ENCODE data around the gene MINPP1. TPM values are rescaled to one million over a fixed set of nuclear protein-coding genes. Genes with fewer than 3 reads are reported as not detected.
A peak's percentile ranks its signal among the peaks of the same experiment; 100 is the strongest.
"Not testable (repeated sequence)": the region's sequence is repeated elsewhere in the genome, so short reads cannot be mapped to it uniquely, and the experiment has no call there.

MINPP1 gene, protein sequence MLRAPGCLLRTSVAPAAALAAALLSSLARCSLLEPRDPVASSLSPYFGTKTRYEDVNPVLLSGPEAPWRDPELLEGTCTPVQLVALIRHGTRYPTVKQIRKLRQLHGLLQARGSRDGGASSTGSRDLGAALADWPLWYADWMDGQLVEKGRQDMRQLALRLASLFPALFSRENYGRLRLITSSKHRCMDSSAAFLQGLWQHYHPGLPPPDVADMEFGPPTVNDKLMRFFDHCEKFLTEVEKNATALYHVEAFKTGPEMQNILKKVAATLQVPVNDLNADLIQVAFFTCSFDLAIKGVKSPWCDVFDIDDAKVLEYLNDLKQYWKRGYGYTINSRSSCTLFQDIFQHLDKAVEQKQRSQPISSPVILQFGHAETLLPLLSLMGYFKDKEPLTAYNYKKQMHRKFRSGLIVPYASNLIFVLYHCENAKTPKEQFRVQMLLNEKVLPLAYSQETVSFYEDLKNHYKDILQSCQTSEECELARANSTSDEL
- total RNA-seq (2022) (12.3 and 14.9 TPM in 2 replicates), Bru-seq, nascent RNA (percentile 66 among the genes with signal in this experiment), BruChase-seq, experiment 1, labeled RNA remaining after a 6-hour chase (percentile 67 among the genes with signal in this experiment), BruChase-seq, experiment 2, labeled RNA remaining after a 2-hour chase (percentile 65 among the genes with signal in this experiment)
- long read RNA-seq, transcript MINPP1-202 (5 exons, 2,415 nt): major isoform, 36 of 39 reads
- long read RNA-seq, partial matches to known transcripts: 1 of 39 reads
- long read RNA-seq, other reads (novel, unspliced or antisense): 2 of 39 reads

DNA sequence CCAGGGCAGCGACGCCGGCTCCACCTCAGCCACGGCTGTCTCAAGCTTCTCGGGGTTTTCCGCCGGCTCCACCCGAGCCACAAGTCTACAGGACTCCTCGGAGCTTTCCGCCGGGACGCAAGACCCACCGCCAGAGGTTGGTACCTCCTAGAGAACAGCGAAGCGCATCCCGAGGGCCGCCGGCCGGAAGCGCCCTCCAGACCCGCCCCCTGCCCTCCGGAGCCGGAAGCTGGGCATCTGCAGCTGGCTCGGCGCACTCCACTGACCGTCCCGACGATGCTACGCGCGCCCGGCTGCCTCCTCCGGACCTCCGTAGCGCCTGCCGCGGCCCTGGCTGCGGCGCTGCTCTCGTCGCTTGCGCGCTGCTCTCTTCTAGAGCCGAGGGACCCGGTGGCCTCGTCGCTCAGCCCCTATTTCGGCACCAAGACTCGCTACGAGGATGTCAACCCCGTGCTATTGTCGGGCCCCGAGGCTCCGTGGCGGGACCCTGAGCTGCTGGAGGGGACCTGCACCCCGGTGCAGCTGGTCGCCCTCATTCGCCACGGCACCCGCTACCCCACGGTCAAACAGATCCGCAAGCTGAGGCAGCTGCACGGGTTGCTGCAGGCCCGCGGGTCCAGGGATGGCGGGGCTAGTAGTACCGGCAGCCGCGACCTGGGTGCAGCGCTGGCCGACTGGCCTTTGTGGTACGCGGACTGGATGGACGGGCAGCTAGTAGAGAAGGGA, at the start of gene MINPP1:
Gene MINPP1, plus strand, starts transcription at position 254 of the 726 bp plus-strand sequence. Its CDS starts 23 bp downstream, at position 277.
- Mint-ChIP-seq H3K27ac (ENCODE audit: low read depth, unreplicated experiment) (peak within 1 kb of the TSS; percentile 41), H3K4me3 (ENCODE audit: unreplicated experiment) (peak within 1 kb of the TSS; percentile 89), H3K4me1 (ENCODE audit: insufficient read depth, unreplicated experiment) (peaks cover 19% of the 10 kb centered on the region), H3K27me3 (ENCODE audit: insufficient read depth, unreplicated experiment) (no peaks in the 10 kb centered on the region), H3K9me3 (ENCODE audit: unreplicated experiment) (no peaks in the 10 kb centered on the region), H3K36me3 (ENCODE audit: insufficient read depth, unreplicated experiment) (peaks cover 10% of the 10 kb centered on the region)
- no TSS peak for BruUV-seq (replicated peaks)
- intact Hi-C loops (cut with micrococcal nuclease): no loop called here
- DNase-seq (ENCODE audit: unreplicated experiment): peak; percentile 76
- TF ChIP-seq, protein P1, sequence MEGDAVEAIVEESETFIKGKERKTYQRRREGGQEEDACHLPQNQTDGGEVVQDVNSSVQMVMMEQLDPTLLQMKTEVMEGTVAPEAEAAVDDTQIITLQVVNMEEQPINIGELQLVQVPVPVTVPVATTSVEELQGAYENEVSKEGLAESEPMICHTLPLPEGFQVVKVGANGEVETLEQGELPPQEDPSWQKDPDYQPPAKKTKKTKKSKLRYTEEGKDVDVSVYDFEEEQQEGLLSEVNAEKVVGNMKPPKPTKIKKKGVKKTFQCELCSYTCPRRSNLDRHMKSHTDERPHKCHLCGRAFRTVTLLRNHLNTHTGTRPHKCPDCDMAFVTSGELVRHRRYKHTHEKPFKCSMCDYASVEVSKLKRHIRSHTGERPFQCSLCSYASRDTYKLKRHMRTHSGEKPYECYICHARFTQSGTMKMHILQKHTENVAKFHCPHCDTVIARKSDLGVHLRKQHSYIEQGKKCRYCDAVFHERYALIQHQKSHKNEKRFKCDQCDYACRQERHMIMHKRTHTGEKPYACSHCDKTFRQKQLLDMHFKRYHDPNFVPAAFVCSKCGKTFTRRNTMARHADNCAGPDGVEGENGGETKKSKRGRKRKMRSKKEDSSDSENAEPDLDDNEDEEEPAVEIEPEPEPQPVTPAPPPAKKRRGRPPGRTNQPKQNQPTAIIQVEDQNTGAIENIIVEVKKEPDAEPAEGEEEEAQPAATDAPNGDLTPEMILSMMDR (IDR thresholded peaks at IDR 0.05; ENCODE audit: unreplicated experiment): no peak
- ChIA-PET POLR2A (interaction anchor here (0.5 to 1.5 kb wide), 14 partner anchors 8 to 1888 kb away, joined by 3 to 5 read pairs (median 4); partner anchors contain the start of gene IFIT1), CTCF (interaction anchor here (0.6 to 1.7 kb wide), 8 partner anchors 9 to 1538 kb away, joined by 3 to 9 read pairs (median 3); partner anchors contain the start of gene ADIRF)

DNA sequence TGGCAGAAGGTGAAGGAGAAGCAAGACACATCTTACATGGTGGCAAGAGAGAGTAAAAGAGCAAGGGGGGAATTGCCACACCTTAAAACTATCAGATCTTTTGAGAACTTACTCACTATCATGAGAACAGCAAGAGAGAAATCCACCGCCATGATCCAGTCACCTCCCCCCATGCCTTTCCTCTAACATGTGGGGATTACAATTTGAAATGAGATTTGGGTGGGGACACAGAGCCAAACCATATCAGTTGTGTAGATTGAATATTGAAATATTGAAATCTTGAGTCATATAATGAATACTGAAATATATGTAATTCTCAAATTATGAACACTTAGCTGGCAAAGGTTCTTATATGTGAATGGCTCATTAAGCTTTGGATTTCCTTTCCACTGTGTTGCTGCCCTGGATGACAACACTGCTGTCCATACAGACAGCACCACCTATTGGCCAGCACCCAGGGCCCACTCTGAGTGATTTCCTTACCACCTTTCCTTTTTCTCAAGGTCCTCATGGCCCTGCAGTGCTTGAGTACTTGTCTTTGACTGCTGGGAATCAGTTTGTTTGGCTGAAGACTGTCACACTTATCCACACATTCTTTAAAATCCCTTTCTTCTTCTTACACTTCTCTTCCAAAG, 48.0 kb upstream of the MINPP1 start:
- H3K9me3 Mint-ChIP-seq (ENCODE audit: unreplicated experiment); intact Hi-C loops (cut with micrococcal nuclease); H3K27me3 Mint-ChIP-seq (ENCODE audit: insufficient read depth, unreplicated experiment); H3K4me1 Mint-ChIP-seq (ENCODE audit: insufficient read depth, unreplicated experiment); H3K4me3 Mint-ChIP-seq (ENCODE audit: unreplicated experiment); H3K36me3 Mint-ChIP-seq (ENCODE audit: insufficient read depth, unreplicated experiment); POLR2A ChIA-PET; BruUV-seq (replicated peaks); CTCF ChIA-PET; H3K27ac Mint-ChIP-seq (ENCODE audit: low read depth, unreplicated experiment); DNase-seq (ENCODE audit: unreplicated experiment): not testable (repeated sequence)

DNA sequence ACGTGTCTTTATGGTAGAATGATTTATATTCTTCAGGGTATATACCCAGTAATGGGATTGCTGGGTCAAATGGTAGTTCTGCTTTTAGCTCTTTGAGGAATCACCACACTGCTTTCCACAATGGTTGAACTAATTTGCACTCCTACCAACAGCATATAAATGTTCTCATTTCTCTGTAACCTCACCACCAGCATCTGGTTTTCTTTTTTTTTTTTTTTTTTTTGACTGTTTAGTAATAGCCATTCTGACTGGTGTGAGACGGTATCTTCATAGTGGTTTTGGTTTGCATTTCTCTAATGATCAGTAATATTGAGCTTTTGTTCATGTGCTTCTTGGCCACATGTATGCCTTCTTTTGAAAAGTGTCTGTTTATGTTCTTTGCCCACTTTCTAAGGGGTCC, 42.9 kb upstream of the MINPP1 start:
- BruUV-seq (replicated peaks); H3K36me3 Mint-ChIP-seq (ENCODE audit: insufficient read depth, unreplicated experiment); POLR2A ChIA-PET; H3K27ac Mint-ChIP-seq (ENCODE audit: low read depth, unreplicated experiment); DNase-seq (ENCODE audit: unreplicated experiment); CTCF ChIA-PET; H3K9me3 Mint-ChIP-seq (ENCODE audit: unreplicated experiment); H3K27me3 Mint-ChIP-seq (ENCODE audit: insufficient read depth, unreplicated experiment); intact Hi-C loops (cut with micrococcal nuclease); H3K4me1 Mint-ChIP-seq (ENCODE audit: insufficient read depth, unreplicated experiment); H3K4me3 Mint-ChIP-seq (ENCODE audit: unreplicated experiment): not testable (repeated sequence)

DNA sequence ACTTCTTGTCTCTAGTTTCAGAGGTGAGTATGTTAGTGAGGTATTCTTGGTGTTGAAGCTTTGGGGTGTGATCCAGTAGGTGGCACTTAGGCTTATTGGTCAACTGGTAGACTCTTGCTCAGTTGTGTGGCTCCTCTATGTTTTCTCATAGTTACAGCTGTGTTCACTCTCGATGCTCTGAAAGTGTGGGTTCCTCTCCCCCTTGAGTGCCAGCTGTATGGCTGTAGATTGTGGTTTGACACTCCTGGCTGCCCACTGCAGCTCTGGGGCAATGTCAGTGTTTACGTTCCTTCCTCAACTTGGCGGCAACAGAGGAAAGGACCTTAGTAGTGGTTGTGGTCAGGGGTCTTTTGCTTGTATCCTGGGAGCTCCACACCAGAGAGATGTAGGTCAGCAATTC, 37.8 kb upstream of the MINPP1 start:
- H3K9me3 Mint-ChIP-seq (ENCODE audit: unreplicated experiment); POLR2A ChIA-PET; DNase-seq (ENCODE audit: unreplicated experiment); H3K36me3 Mint-ChIP-seq (ENCODE audit: insufficient read depth, unreplicated experiment); H3K4me3 Mint-ChIP-seq (ENCODE audit: unreplicated experiment); H3K4me1 Mint-ChIP-seq (ENCODE audit: insufficient read depth, unreplicated experiment); H3K27me3 Mint-ChIP-seq (ENCODE audit: insufficient read depth, unreplicated experiment); intact Hi-C loops (cut with micrococcal nuclease); BruUV-seq (replicated peaks); CTCF ChIA-PET; H3K27ac Mint-ChIP-seq (ENCODE audit: low read depth, unreplicated experiment): not testable (repeated sequence)

DNA sequence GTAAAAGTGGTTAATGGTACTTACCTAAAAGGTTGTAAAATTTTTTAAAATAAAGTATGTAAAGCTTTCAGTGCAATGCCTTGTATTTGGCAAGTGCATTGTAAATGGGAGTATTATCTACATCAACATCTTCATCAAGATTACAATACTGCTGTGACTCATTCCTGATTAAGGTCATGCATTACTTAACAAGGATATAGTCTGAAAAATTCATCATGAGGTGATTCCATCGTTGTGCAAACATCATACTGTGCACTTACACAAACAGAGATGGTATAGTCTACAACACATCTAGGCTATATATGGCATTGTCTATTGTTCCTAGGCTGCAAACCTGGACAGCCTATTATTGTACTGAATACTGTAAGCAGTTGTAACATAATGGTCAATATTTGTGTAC, 16.0 kb upstream of the MINPP1 start:
- H3K4me3 Mint-ChIP-seq (ENCODE audit: unreplicated experiment); intact Hi-C loops (cut with micrococcal nuclease); H3K36me3 Mint-ChIP-seq (ENCODE audit: insufficient read depth, unreplicated experiment); BruUV-seq (replicated peaks); H3K4me1 Mint-ChIP-seq (ENCODE audit: insufficient read depth, unreplicated experiment); POLR2A ChIA-PET; CTCF ChIA-PET; DNase-seq (ENCODE audit: unreplicated experiment); H3K27ac Mint-ChIP-seq (ENCODE audit: low read depth, unreplicated experiment); H3K9me3 Mint-ChIP-seq (ENCODE audit: unreplicated experiment): not testable (repeated sequence)
- H3K27me3 Mint-ChIP-seq (ENCODE audit: insufficient read depth, unreplicated experiment): peaks cover 10% of the 10 kb centered on the region

DNA sequence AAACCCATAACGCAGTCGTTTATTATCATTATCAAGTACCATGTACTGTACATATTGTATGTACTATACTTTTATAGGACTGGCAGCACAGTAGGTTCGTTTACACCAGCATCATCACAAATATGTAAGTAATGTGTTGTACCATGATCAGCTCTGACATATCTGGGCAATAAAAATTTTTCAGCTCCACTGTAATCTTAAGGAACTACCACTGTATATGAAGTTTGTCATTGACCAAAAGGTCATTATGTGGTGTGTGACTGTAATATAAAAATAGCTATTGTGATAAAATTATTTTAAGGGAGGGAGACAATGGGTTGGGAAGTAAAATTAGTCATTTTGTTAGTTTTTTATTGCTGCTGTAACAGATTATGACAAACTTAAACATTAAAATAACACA, 14.4 kb upstream of the MINPP1 start:
- H3K36me3 Mint-ChIP-seq (ENCODE audit: insufficient read depth, unreplicated experiment); intact Hi-C loops (cut with micrococcal nuclease); H3K4me1 Mint-ChIP-seq (ENCODE audit: insufficient read depth, unreplicated experiment); DNase-seq (ENCODE audit: unreplicated experiment); POLR2A ChIA-PET; BruUV-seq (replicated peaks); CTCF ChIA-PET; H3K27ac Mint-ChIP-seq (ENCODE audit: low read depth, unreplicated experiment); H3K4me3 Mint-ChIP-seq (ENCODE audit: unreplicated experiment); H3K9me3 Mint-ChIP-seq (ENCODE audit: unreplicated experiment); H3K27me3 Mint-ChIP-seq (ENCODE audit: insufficient read depth, unreplicated experiment): not testable (repeated sequence)

DNA sequence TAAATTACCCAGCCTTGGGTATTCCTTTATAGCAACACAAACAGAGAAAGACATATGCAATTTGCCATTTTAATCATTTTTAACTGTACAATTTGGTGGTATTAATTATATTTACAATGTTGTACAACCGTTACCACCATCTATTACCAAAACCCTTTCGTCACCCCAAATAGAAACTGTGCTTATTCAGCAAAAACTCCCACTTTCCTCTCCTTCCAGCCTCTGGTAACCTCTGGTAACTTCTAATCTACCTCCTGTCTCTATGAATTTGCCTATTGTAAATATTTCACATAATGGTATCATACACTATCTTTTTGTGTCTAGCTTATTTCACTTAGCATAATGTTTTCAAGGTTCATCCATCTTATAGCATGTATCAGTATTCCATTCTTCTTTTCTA, 12.2 kb upstream of the MINPP1 start:
- BruUV-seq (replicated peaks); H3K27ac Mint-ChIP-seq (ENCODE audit: low read depth, unreplicated experiment); H3K9me3 Mint-ChIP-seq (ENCODE audit: unreplicated experiment); POLR2A ChIA-PET; intact Hi-C loops (cut with micrococcal nuclease); DNase-seq (ENCODE audit: unreplicated experiment); H3K4me1 Mint-ChIP-seq (ENCODE audit: insufficient read depth, unreplicated experiment); H3K36me3 Mint-ChIP-seq (ENCODE audit: insufficient read depth, unreplicated experiment); CTCF ChIA-PET; H3K4me3 Mint-ChIP-seq (ENCODE audit: unreplicated experiment): not testable (repeated sequence)
- H3K27me3 Mint-ChIP-seq (ENCODE audit: insufficient read depth, unreplicated experiment): peaks cover 14% of the 10 kb centered on the region

DNA sequence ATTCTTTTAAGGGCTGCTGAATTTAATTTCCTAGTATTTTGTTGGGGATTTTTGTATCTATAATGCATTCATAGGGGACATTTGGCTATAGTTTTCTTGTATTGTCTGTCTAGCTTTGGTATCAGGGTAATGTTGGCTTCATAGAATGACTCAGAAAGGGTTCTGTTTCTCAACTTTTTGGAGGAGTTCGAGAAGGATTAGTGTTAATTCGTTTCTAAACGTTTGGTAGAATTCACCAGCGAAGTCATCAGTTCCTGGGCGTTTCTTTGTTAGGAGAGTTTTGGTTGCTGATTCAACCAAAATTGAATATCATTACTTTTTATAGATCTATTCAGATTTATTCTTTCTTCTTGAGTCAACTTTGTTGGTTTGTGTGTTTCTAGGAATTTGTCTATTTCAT, 9.2 kb upstream of the MINPP1 start:
- H3K4me3 Mint-ChIP-seq (ENCODE audit: unreplicated experiment); intact Hi-C loops (cut with micrococcal nuclease); H3K9me3 Mint-ChIP-seq (ENCODE audit: unreplicated experiment); CTCF ChIA-PET; BruUV-seq (replicated peaks); H3K27ac Mint-ChIP-seq (ENCODE audit: low read depth, unreplicated experiment); DNase-seq (ENCODE audit: unreplicated experiment); POLR2A ChIA-PET; H3K36me3 Mint-ChIP-seq (ENCODE audit: insufficient read depth, unreplicated experiment); H3K4me1 Mint-ChIP-seq (ENCODE audit: insufficient read depth, unreplicated experiment): not testable (repeated sequence)
- H3K27me3 Mint-ChIP-seq (ENCODE audit: insufficient read depth, unreplicated experiment): peaks cover 22% of the 10 kb centered on the region
